Measurements from ENCODE around the gene NPBWR2.

The NPBWR2 gene

GRCh38 chr20:64058536-64058935, 48.8 kb downstream of the NPBWR2 start:
- in situ Hi-C loops (cut with HindIII; ENCODE audit: low sequenced_read_pairs) = no loop called here
- peak; percentile 22 for DNase-seq (ENCODE audit: low read depth, low spot score)
- no peak overlapping the region for H3K4me3 ChIP-seq (ENCODE audit: low read depth, low read length)
- TF ChIP-seq, protein P1, sequence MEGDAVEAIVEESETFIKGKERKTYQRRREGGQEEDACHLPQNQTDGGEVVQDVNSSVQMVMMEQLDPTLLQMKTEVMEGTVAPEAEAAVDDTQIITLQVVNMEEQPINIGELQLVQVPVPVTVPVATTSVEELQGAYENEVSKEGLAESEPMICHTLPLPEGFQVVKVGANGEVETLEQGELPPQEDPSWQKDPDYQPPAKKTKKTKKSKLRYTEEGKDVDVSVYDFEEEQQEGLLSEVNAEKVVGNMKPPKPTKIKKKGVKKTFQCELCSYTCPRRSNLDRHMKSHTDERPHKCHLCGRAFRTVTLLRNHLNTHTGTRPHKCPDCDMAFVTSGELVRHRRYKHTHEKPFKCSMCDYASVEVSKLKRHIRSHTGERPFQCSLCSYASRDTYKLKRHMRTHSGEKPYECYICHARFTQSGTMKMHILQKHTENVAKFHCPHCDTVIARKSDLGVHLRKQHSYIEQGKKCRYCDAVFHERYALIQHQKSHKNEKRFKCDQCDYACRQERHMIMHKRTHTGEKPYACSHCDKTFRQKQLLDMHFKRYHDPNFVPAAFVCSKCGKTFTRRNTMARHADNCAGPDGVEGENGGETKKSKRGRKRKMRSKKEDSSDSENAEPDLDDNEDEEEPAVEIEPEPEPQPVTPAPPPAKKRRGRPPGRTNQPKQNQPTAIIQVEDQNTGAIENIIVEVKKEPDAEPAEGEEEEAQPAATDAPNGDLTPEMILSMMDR (IDR thresholded peaks at IDR 0.05; ENCODE audit: low read depth, low read length) = no peak

DNA sequence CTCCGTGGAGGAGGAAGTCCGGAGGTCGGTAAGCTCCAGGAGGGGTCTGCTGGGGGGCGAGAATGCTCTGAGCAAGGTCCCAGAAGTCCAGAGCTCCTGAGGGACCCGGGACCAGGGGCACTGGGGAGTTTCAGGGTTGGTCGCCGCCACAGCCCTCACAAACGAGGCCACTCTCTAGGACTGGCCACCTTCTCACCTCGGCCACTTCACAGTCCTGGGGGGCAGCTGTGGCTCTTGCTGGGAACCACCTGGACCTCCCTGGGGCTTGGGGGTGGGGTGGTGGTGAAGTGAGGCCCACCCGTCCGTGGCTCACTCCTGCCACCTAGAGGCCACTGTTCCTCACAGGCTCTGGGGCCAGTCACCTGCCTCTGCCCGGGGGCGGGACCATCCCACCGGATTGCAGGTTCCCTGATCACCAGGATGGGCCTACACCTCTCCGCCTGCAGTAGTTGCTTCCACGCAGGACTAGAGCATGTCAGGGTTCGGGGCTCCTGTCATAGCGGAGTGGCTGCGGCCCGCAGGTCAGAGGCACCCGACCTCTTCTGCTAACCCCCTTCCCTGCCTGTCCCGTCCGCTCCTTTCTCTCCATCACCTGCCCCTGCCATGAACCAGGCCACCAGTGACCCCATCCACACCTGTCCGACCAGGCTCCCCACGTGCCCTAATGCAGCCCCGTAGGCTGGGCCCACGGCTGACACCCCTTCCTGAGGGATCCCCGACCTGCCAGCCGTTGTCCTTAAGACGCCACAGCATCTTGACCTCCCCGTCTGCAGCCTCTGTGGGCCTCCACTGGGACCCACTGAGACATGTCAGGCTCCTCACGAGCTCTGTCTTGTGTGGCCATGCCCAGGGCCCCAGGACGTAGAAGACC, 49.5 kb downstream of the NPBWR2 start:
- in situ Hi-C loops (cut with HindIII; ENCODE audit: low sequenced_read_pairs) = no loop called here
- DNase-seq (ENCODE audit: low read depth, low spot score) = peak; percentile 35
- TF ChIP-seq, protein P1 (IDR thresholded peaks at IDR 0.05; ENCODE audit: low read depth, low read length) = peak; percentile 95
- H3K4me3 ChIP-seq (ENCODE audit: low read depth, low read length) = no peak overlapping the region

- no peak for DNase-seq (ENCODE audit: low read depth, low spot score)
- TF ChIP-seq, protein P1 (IDR thresholded peaks at IDR 0.05; ENCODE audit: low read depth, low read length) = no peak
- H3K4me3 ChIP-seq (ENCODE audit: low read depth, low read length) = no peak overlapping the region
- in situ Hi-C loops (cut with HindIII; ENCODE audit: low sequenced_read_pairs) = no loop called here
These were observed 50.3 kb downstream of the NPBWR2 start for GRCh38 chr20:64056889-64057627.

GRCh38 chr20:64056639-64056888, 50.8 kb downstream of the NPBWR2 start:
- in situ Hi-C loops (cut with HindIII; ENCODE audit: low sequenced_read_pairs) = no loop called here
- no peak for DNase-seq (ENCODE audit: low read depth, low spot score)
- TF ChIP-seq, protein P1 (IDR thresholded peaks at IDR 0.05; ENCODE audit: low read depth, low read length) = no peak

DNA sequence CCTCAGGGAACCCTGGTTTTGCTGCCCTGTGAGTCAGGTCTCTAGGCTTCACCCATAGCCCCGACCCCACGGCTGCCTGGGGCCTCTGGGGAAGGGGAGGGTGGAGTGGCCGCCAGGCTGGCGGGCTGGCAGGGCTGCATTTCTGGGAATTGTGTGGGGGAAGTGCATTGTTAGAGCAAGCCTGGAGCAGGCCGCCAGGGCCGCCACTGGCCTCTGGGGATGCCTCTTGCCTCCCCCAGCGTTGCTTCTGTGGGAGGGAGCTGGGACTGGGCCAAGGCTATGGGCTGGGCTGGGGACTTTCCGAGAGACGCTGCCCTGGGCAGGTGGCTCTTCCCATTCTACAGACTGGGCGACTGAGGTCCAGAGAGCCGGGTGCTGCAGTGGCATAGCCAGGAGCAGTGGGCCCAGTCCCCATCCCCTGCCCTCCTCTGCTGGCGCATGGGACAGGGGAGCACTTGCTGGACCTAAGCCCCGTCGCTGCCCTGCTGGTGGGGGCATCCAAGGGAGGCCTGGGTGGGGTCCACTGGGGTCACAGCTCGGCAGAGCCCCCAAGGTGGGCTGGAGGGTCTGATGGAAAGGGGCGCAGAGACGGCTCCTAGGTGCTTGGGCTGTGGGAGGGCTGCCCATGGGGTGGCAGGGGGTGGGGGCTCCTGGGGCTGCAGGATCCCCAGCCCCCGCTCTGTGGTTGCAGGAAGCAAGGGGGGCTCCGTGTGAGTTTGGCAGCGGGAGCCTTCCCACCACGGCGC, 51.3 kb downstream of the NPBWR2 start:
- TF ChIP-seq, protein P1 (IDR thresholded peaks at IDR 0.05; ENCODE audit: low read depth, low read length) = no peak
- H3K4me3 ChIP-seq (ENCODE audit: low read depth, low read length) = no peak overlapping the region
- no peak for DNase-seq (ENCODE audit: low read depth, low spot score)
- in situ Hi-C loops (cut with HindIII; ENCODE audit: low sequenced_read_pairs) = no loop called here

More at GRCh38 chr20:64056639-64056888, 50.8 kb downstream of the NPBWR2 start:
- H3K4me3 ChIP-seq (ENCODE audit: low read depth, low read length) = no peak overlapping the region

DNA sequence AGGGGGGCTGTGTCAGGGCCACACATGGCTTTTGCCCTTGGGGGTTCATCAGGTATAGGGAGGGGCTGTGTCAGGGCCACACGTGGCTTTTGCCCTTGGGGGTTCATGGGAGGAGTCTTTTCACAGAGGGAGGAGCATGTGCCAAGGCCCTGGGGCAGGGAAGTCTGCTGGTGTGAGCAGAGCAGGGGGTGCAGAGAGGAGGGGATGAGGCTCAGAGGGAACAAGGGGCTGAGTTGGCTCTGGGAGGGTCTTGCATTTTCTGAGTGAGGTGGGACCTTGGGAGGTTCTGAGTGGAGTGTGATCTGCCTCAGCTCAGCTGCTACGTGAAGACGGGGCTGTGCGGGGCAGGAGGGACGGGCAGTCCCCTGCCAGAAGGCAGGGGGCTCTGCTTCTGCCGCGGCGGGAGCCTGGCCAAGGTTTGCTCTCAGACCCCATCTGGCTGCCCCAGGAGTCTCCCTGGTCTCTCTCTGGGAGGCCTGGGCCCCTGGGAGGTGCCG, 51.9 kb downstream of the NPBWR2 start:
- DNase-seq (ENCODE audit: low read depth, low spot score) = no peak
- TF ChIP-seq, protein P1 (IDR thresholded peaks at IDR 0.05; ENCODE audit: low read depth, low read length) = no peak
- no peak overlapping the region for H3K4me3 ChIP-seq (ENCODE audit: low read depth, low read length)
- in situ Hi-C loops (cut with HindIII; ENCODE audit: low sequenced_read_pairs) = no loop called here

All from astrocyte of the spinal cord (primary cell).